Neural cell (in vitro differentiated cells): Measurements from ENCODE around the gene SNRNP70. TPM values are rescaled to one million over a fixed set of nuclear protein-coding genes. Genes with fewer than 3 reads are reported as not detected.
A peak's percentile ranks its signal among the peaks of the same experiment; 100 is the strongest.
"Not testable (repeated sequence)": the region's sequence is repeated elsewhere in the genome, so short reads cannot be mapped to it uniquely, and the experiment has no call there.

Source experiments
- H2AFZ ChIP-seq: fragments of 200-600, 300-800 bp; sonication (generic), shearing (Covaris generic); 2 replicates; pipeline ENCODE4 v1.6.0; 2014; ENCODE audit warnings: low read depth, mild to moderate bottlenecking, antibody characterized with exemption, low read length, moderate library complexity
- H3F3A ChIP-seq: fragments of 200-600 bp; shearing (Covaris generic); 2 replicates; pipeline ENCODE4 v1.6.1; 2016; ENCODE audit warnings: mild to moderate bottlenecking, moderate library complexity, mixed read lengths, antibody characterized with exemption, low read length; ENCODE audit not compliant: insufficient read depth, poor library complexity, severe bottlenecking
- H3K27ac ChIP-seq: fragments of 200-600, 300-800 bp; sonication (generic), shearing (Covaris generic); 2 replicates; pipeline ENCODE4 v1.5.1; 2014; ENCODE audit warnings: mild to moderate bottlenecking, low read length, moderate library complexity
- H3K27me3 ChIP-seq: fragments of 300-800, 200-600 bp; sonication (generic), shearing (Covaris generic); 2 replicates; pipeline ENCODE4 v1.6.0; 2014; ENCODE audit warnings: mild to moderate bottlenecking, low read depth, low read length, moderate library complexity; ENCODE audit not compliant: insufficient read depth
- H3K36me3 ChIP-seq: fragments of 300-800, 200-600 bp; sonication (generic), shearing (Covaris generic); 2 replicates; pipeline ENCODE4 v1.5.1; 2014; ENCODE audit warnings: mild to moderate bottlenecking, antibody characterized with exemption, low read length, moderate library complexity; ENCODE audit not compliant: insufficient read depth
- H3K4me2 ChIP-seq: fragments of 300-800, 200-600 bp; sonication (generic), shearing (Covaris generic); 2 replicates; pipeline ENCODE4 v1.6.0; 2014; ENCODE audit warnings: mild to moderate bottlenecking, low read length
- H3K4me3 ChIP-seq: fragments of 300-800, 200-600 bp; sonication (generic), shearing (Covaris generic); 2 replicates; pipeline ENCODE4 v1.5.1; 2014; ENCODE audit warnings: mild to moderate bottlenecking, low read length, moderate library complexity
- H3K79me2 ChIP-seq: fragments of 200-600 bp; shearing (Covaris generic); replicated peaks from 2 replicates; pipeline ENCODE4 v1.6.0; 2014; ENCODE audit warnings: mild to moderate bottlenecking, low read length, moderate library complexity; ENCODE audit not compliant: insufficient read depth
- H3K9ac ChIP-seq: fragments of 300-800, 200-600 bp; sonication (generic), shearing (Covaris generic); 2 replicates; pipeline ENCODE4 v1.6.1; 2016; ENCODE audit warnings: mild to moderate bottlenecking, low read length, mixed read lengths
- H3K9me2 ChIP-seq: fragments of 200-600 bp; shearing (Covaris generic); 2 replicates; pipeline ENCODE4 v1.6.1; 2016; ENCODE audit warnings: mild to moderate bottlenecking, low read length, mixed read lengths; ENCODE audit not compliant: insufficient read depth
- H3K9me3 ChIP-seq: fragments of 200-600, 300-800 bp; sonication (generic), shearing (Covaris generic); 2 replicates; pipeline ENCODE4 v1.6.1; 2016; ENCODE audit warnings: mild to moderate bottlenecking, mixed run types, low read length, moderate library complexity, mixed read lengths
- H4K20me1 ChIP-seq: fragments of 200-600 bp; shearing (Covaris generic); 2 replicates; pipeline ENCODE4 v1.6.1; 2016; ENCODE audit warnings: mild to moderate bottlenecking, mixed run types; ENCODE audit not compliant: insufficient read depth
- MXI1 ChIP-seq: fragments of 450-650 bp; conservative IDR thresholded peaks from 2 replicates; pipeline ENCODE4 v1.6.1; 2014; ENCODE audit warnings: antibody characterized with exemption, mild to moderate bottlenecking; ENCODE audit not compliant: poor library complexity, severe bottlenecking
- POLR2AphosphoS5 ChIP-seq: IDR thresholded peaks from 2 replicates; pipeline ENCODE4 v1.6.1; 2012
- RAD21 ChIP-seq: fragments of 450-650 bp; conservative IDR thresholded peaks from 2 replicates; pipeline ENCODE4 v1.6.1; 2014; ENCODE audit warnings: antibody characterized with exemption, mild to moderate bottlenecking, moderate library complexity
- SMC3 ChIP-seq: fragments of 450-650 bp; conservative IDR thresholded peaks from 2 replicates; pipeline ENCODE4 v1.6.1; 2014; ENCODE audit warnings: antibody characterized with exemption, mild to moderate bottlenecking, moderate library complexity; ENCODE audit not compliant: poor library complexity
- TAF1 ChIP-seq: IDR thresholded peaks from 2 replicates; pipeline ENCODE4 v1.6.1; 2012; ENCODE audit warnings: low read depth
- polyA plus RNA-seq: library from polyadenylated mRNA; depleted of rRNA; stranded (reverse); fragments of >200 nt; gene quantifications from 2 replicates; pipeline ENCODE4 v1.2.3, GENCODE V29; 2014
- TF ChIP-seq, protein P1 (sequence below): fragments of 450-650 bp; IDR thresholded peaks from 2 replicates; pipeline ENCODE4 v1.5.1; 2014; ENCODE audit warnings: antibody characterized with exemption, mild to moderate bottlenecking, moderate library complexity; ENCODE audit not compliant: poor library complexity, severe bottlenecking
- TF ChIP-seq, protein P2 (sequence below): IDR thresholded peaks from 2 replicates; pipeline ENCODE4 v1.6.1; 2012; ENCODE audit warnings: borderline replicate concordance

The SNRNP70 gene
- polyA plus RNA-seq, 1 donor from 2014 or later = 721 TPM

DNA sequence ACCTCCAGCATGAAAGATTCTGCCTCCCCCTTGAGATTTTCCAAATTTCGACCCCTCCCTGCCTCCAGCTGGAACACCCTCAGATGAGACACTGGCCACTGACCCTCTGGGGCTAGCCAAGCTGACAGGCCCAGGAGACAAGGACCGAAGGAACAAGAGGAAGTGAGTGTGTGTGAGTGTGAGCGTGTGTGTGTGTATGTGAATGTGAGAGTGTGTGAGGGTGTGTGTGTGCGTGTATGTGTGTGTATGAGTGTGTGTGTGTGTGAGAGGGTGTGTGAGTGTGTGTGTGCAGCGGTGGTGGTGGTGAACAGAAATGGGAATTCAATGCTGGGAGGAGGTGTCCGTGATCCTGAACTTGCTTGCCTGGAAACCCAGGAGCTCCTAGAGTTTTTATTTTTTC, 56.1 kb downstream of the SNRNP70 start:
- no peaks in the 10 kb centered on the region for H3K79me2 ChIP-seq
- H3F3A ChIP-seq = no peaks in the 10 kb centered on the region
- H2AFZ ChIP-seq = no peak overlapping the region
- no peak overlapping the region for H3K4me2 ChIP-seq
- no peaks in the 10 kb centered on the region for H3K9me3 ChIP-seq
- no peak overlapping the region for H3K9ac ChIP-seq
- no peak overlapping the region for H3K27ac ChIP-seq
- H3K27me3 ChIP-seq = no peaks in the 10 kb centered on the region
- no peak overlapping the region for H3K4me3 ChIP-seq
- TF ChIP-seq, protein P1, sequence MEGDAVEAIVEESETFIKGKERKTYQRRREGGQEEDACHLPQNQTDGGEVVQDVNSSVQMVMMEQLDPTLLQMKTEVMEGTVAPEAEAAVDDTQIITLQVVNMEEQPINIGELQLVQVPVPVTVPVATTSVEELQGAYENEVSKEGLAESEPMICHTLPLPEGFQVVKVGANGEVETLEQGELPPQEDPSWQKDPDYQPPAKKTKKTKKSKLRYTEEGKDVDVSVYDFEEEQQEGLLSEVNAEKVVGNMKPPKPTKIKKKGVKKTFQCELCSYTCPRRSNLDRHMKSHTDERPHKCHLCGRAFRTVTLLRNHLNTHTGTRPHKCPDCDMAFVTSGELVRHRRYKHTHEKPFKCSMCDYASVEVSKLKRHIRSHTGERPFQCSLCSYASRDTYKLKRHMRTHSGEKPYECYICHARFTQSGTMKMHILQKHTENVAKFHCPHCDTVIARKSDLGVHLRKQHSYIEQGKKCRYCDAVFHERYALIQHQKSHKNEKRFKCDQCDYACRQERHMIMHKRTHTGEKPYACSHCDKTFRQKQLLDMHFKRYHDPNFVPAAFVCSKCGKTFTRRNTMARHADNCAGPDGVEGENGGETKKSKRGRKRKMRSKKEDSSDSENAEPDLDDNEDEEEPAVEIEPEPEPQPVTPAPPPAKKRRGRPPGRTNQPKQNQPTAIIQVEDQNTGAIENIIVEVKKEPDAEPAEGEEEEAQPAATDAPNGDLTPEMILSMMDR = no peak
- TF ChIP-seq TAF1 = no peak
- TF ChIP-seq SMC3 = no peak
- no peak for TF ChIP-seq RAD21
- no peaks in the 10 kb centered on the region for H3K9me2 ChIP-seq
- H4K20me1 ChIP-seq = no peaks in the 10 kb centered on the region
- no peaks in the 10 kb centered on the region for H3K36me3 ChIP-seq

DNA sequence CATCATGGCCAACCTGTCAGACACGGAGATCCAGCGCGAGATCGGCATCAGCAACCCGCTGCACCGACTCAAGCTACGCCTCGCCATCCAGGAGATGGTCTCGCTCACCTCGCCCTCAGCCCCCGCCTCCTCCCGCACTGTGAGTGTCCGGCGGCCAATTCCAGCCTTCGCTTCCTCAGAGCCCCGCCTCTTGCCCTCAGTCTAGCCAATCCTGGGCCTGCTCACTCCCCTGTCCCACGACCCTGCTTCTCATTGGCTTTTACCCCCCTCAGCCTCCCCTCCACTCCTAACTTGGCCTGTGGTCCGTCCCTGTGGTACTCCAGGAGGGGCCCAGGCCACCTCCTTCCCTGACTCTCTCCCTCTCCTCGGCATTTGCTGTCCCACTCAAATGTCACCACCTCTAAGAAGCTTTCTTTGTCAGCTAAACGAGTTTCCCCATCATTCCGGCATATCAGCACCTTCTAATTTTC, 57.6 kb downstream of the SNRNP70 start:
- H3K9me2 ChIP-seq = no peaks in the 10 kb centered on the region
- no peaks in the 10 kb centered on the region for H3F3A ChIP-seq
- H3K9ac ChIP-seq = peak overlapping the region; percentile 60
- TF ChIP-seq POLR2AphosphoS5 (peak; percentile 65), TAF1 (no peak)
- H3K36me3 ChIP-seq = no peaks in the 10 kb centered on the region
- peak overlapping the region; percentile 56 for H3K27ac ChIP-seq
- no peaks in the 10 kb centered on the region for H4K20me1 ChIP-seq
- H2AFZ ChIP-seq = no peak overlapping the region
- H3K79me2 ChIP-seq = no peaks in the 10 kb centered on the region
- no peaks in the 10 kb centered on the region for H3K9me3 ChIP-seq
- no peaks in the 10 kb centered on the region for H3K27me3 ChIP-seq
- H3K4me2 ChIP-seq = no peak overlapping the region
- H3K4me3 ChIP-seq = peak overlapping the region; percentile 66

DNA sequence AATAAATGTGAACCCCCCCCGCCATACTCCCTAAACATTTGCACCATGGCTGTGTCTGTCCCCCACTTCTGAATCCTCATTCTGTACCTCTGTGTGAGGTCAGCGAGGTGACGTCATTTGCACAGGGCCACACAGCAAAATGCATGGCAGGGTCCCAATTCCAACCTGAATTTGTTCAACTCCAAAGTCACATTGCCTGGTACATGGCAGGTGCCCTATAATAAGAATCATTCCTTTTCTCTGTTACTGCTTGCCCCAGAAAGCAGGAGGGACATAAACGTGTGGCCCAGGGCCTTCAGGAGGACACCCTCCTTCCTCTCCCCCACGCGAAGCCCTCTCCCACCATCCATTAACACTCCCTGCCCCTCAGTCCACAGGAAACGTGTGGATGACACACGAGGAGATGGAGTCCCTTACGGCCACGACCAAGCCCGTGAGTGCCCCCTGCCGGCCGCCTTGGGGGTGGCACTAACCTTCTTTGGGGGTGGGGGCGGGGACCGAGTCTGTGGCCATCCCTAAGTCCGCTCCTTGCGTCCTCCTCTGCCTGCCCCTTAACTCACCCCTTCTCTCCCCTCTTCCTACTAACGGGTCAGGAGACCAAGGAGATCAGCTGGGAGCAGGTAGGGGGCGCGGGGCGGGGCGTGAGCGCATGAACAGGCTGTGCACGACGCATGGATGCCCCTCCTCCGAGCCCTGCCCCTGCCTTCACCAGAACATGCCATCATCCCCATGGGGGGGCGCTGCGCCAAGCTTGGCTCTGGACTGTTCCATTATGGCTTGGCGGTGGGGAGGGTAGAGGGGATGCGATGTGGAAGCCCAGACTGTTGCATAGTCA, 60.5 kb downstream of the SNRNP70 start:
- no peaks in the 10 kb centered on the region for H3K36me3 ChIP-seq
- no peaks in the 10 kb centered on the region for H3K79me2 ChIP-seq
- no peaks in the 10 kb centered on the region for H3K9me2 ChIP-seq
- TF ChIP-seq, protein P2, sequence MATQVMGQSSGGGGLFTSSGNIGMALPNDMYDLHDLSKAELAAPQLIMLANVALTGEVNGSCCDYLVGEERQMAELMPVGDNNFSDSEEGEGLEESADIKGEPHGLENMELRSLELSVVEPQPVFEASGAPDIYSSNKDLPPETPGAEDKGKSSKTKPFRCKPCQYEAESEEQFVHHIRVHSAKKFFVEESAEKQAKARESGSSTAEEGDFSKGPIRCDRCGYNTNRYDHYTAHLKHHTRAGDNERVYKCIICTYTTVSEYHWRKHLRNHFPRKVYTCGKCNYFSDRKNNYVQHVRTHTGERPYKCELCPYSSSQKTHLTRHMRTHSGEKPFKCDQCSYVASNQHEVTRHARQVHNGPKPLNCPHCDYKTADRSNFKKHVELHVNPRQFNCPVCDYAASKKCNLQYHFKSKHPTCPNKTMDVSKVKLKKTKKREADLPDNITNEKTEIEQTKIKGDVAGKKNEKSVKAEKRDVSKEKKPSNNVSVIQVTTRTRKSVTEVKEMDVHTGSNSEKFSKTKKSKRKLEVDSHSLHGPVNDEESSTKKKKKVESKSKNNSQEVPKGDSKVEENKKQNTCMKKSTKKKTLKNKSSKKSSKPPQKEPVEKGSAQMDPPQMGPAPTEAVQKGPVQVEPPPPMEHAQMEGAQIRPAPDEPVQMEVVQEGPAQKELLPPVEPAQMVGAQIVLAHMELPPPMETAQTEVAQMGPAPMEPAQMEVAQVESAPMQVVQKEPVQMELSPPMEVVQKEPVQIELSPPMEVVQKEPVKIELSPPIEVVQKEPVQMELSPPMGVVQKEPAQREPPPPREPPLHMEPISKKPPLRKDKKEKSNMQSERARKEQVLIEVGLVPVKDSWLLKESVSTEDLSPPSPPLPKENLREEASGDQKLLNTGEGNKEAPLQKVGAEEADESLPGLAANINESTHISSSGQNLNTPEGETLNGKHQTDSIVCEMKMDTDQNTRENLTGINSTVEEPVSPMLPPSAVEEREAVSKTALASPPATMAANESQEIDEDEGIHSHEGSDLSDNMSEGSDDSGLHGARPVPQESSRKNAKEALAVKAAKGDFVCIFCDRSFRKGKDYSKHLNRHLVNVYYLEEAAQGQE = no peak
- TF ChIP-seq MXI1 (no peak), RAD21 (peak; percentile 41), SMC3 (peak; percentile 50), POLR2AphosphoS5 (peak; percentile 10)
- TF ChIP-seq, protein P1 = peak; percentile 60
- no peaks in the 10 kb centered on the region for H3K27me3 ChIP-seq
- no peak overlapping the region for H3K4me3 ChIP-seq
- H3K9ac ChIP-seq = no peak overlapping the region
- H3F3A ChIP-seq = no peaks in the 10 kb centered on the region
- no peak overlapping the region for H3K27ac ChIP-seq
- no peak overlapping the region for H3K4me2 ChIP-seq
- H2AFZ ChIP-seq = no peak overlapping the region
- H4K20me1 ChIP-seq = no peaks in the 10 kb centered on the region
- H3K9me3 ChIP-seq = no peaks in the 10 kb centered on the region

DNA sequence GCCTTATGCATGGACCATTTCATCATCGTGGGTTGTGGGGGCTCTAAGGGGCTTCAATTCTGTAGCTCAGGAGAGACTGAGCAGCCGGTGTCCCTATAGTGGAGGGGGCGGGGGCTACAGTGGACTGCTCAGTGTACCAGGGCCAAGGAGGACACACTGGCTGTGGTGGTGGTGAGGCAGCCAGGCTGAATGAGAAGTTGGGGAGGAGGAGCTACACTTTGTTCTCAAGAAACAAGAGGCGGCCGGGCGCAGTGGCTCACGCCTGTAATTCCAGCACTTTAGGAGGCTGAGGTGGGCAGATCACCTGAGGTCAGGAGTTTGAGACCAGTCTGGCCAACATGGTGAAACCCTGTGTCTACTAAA, 61.1 kb downstream of the SNRNP70 start:
- H3K79me2 ChIP-seq, H3K9me2 ChIP-seq, H3F3A ChIP-seq, H3K9me3 ChIP-seq, H3K27me3 ChIP-seq, H3K4me3 ChIP-seq, H2AFZ ChIP-seq, H4K20me1 ChIP-seq, H3K27ac ChIP-seq, H3K36me3 ChIP-seq, H3K4me2 ChIP-seq, H3K9ac ChIP-seq: not testable (repeated sequence)
